K562 (cell line): Measurements from ENCODE around the gene CDK14. TPM values are rescaled to one million over a fixed set of nuclear protein-coding genes. Genes with fewer than 3 reads are reported as not detected.

Experiments
- ATAC-seq: fragments of 200-7000 bp; cut with Tn5 transposase; 3 replicates; pipeline ENCODE4 v1.9.1; 2020; ENCODE audit warnings: moderate library complexity
- BruUV-seq: library from RNA; stranded (reverse); fragments of 400-500 nt; replicated peaks from 2 replicates; lab custom pipeline; 2021; lab: Mats Ljungman, UMichigan
- CTCF ChIA-PET: fragments of 300-600 bp; formaldehyde crosslinking; extraction: SDS; loops from one replicate; lab custom pipeline; 2021; ENCODE audit warnings: low intra/inter-chr PET ratio; lab: Yijun Ruan, JAX
- POLR2A ChIA-PET: fragments of 300-600, 350-650 bp; sonication (Branson Sonifier 250); formaldehyde crosslinking; extraction: SDS; loops from one replicate; lab custom pipeline; 2021; ENCODE audit warnings: antibody characterized with exemption, inconsistent platforms; lab: Yijun Ruan, JAX
- DNase-seq, 4 experiments: peaks; one replicate each; pipeline versions ENCODE4 v3.0.0 to v3.0.0-alpha.2; 2011 to 2018; ENCODE audit warnings: low spot score in 3 of 4, mixed read lengths in 3 of 4; ENCODE audit errors: extremely low read depth in 1 of 4
- FAIRE-seq: peaks from 2 replicates; lab custom pipeline; 2011; peaks lifted over from hg19 to GRCh38; lab: Jason Lieb, UNC
- H2AFZ ChIP-seq: 2 replicates; pipeline ENCODE4 v1.6.0; 2011; ENCODE audit warnings: low read depth, low read length, control low read depth, inconsistent platforms
- H3K27ac ChIP-seq: fragments of 200-600 bp; 3 replicates; pipeline ENCODE4 v1.8.0; 2011; ENCODE audit warnings: low read depth, mild to moderate bottlenecking, control low read depth, inconsistent platforms, low read length, moderate library complexity, mixed read lengths; ENCODE audit errors: extremely low read depth
- H3K27me3 ChIP-seq, 2 experiments: fragments of 300-600 bp in 1 of 2; 2 replicates in 1 of 2; 3 replicates in 1 of 2; pipeline versions ENCODE4 v1.6.0 to v1.8.0; 2011; ENCODE audit warnings: inconsistent platforms in 2 of 2, low read length in 2 of 2, mild to moderate bottlenecking in 1 of 2, mixed read lengths in 1 of 2, moderate library complexity in 1 of 2; ENCODE audit not compliant: control insufficient read depth in 2 of 2, insufficient read depth in 2 of 2
- H3K36me3 ChIP-seq: fragments of 300-600 bp; 3 replicates; pipeline ENCODE4 v1.8.0; 2011; ENCODE audit warnings: mild to moderate bottlenecking, low read length, inconsistent platforms; ENCODE audit not compliant: control insufficient read depth, insufficient read depth
- H3K4me1 ChIP-seq, 2 experiments: fragments of 200-600 bp in 1 of 2; replicated peaks in 1 of 2; 2 replicates in 1 of 2; 3 replicates in 1 of 2; pipeline versions ENCODE4 v1.5.1 to v1.8.0; 2011; ENCODE audit warnings: inconsistent platforms in 2 of 2, low read length in 2 of 2, mild to moderate bottlenecking in 1 of 2, mixed read lengths in 1 of 2, moderate library complexity in 1 of 2; ENCODE audit not compliant: control insufficient read depth in 2 of 2, insufficient read depth in 2 of 2
- H3K4me2 ChIP-seq: 2 replicates; pipeline ENCODE4 v1.6.1; 2011; ENCODE audit warnings: low read length, control low read depth, inconsistent platforms, mixed read lengths; ENCODE audit not compliant: insufficient read depth
- H3K4me3 ChIP-seq: fragments of 200-600 bp; sonication (generic), shearing (Covaris generic); 2 replicates; pipeline ENCODE4 v1.5.1; 2016; ENCODE audit warnings: control low read depth, inconsistent platforms
- H3K79me2 ChIP-seq: fragments of 200-600 bp; 3 replicates; pipeline ENCODE4 v1.8.0; 2011; ENCODE audit warnings: low read length, inconsistent platforms; ENCODE audit not compliant: control insufficient read depth, insufficient read depth
- H3K9ac ChIP-seq, 2 experiments: 2 replicates each; pipeline versions ENCODE4 v1.6.0 to v1.6.1; 2011; ENCODE audit warnings: low read depth in 2 of 2, low read length in 2 of 2, control low read depth in 1 of 2, inconsistent platforms in 1 of 2, mild to moderate bottlenecking in 1 of 2, mixed read lengths in 1 of 2; ENCODE audit not compliant: insufficient read depth in 1 of 2
- H3K9me1 ChIP-seq: one replicate; pipeline ENCODE4 v1.6.0; 2011; ENCODE audit warnings: inconsistent platforms, mild to moderate bottlenecking, low read length, moderate library complexity; ENCODE audit not compliant: control insufficient read depth, insufficient read depth
- H3K9me3 ChIP-seq: replicated peaks from 2 replicates; pipeline ENCODE4 v1.5.1; 2011; ENCODE audit warnings: low read depth, low read length, inconsistent platforms; ENCODE audit not compliant: control insufficient read depth, insufficient read depth
- H4K20me1 ChIP-seq: replicated peaks from 2 replicates; pipeline ENCODE4 v1.6.1; 2011; ENCODE audit warnings: low read length, inconsistent platforms, mixed read lengths; ENCODE audit not compliant: control insufficient read depth, insufficient read depth
- HDAC1 ChIP-seq, 2 experiments: fragments of 450-650 bp; IDR thresholded peaks; 2 replicates each; pipeline ENCODE4 v1.6.1; 2016 to 2017; ENCODE audit warnings: inconsistent platforms in 1 of 2, mild to moderate bottlenecking in 1 of 2, moderate library complexity in 1 of 2
- SAFB ChIP-seq: fragments of 200-400 bp; formaldehyde crosslinking; IDR thresholded peaks from 2 replicates; pipeline ENCODE4 v1.6.1; 2017; ENCODE audit warnings: low read depth, low read length, borderline replicate concordance
- SMARCB1 ChIP-seq: IDR thresholded peaks from 2 replicates; pipeline ENCODE4 v1.6.1; 2011; ENCODE audit warnings: improper control_type of control experiment, low read depth; ENCODE audit not compliant: insufficient read length
- TFE3 ChIP-seq: fragments of 450-650 bp; formaldehyde crosslinking; IDR thresholded peaks from 2 replicates; pipeline ENCODE4 v1.4.0; 2020; ENCODE audit warnings: mild to moderate bottlenecking, mixed read lengths
- USF2 ChIP-seq: sonication (generic); formaldehyde crosslinking; IDR thresholded peaks from 2 replicates; pipeline ENCODE4 v1.5.0; 2020; ENCODE audit warnings: missing genetic modification reagents
- ZNF124 ChIP-seq: sonication (generic); formaldehyde crosslinking; IDR thresholded peaks from 2 replicates; pipeline ENCODE4 v1.8.1; 2022; ENCODE audit warnings: missing genetic modification reagents
- WGBS: fragments of 100-300 bp; shearing (Covaris generic); methylation state at CpG from one replicate; pipeline ENCODE4 v1.1.6; 2016; ENCODE audit warnings: low coverage, mixed read lengths; ENCODE audit not compliant: insufficient coverage; ENCODE audit errors: missing lambda C conversion rate; 5-methylcytosine and 5-hydroxymethylcytosine counted together
- in situ Hi-C: fragments of 300-500 bp; cut with MboI; formaldehyde crosslinking; loops from 4 replicates; pipeline ENCODE4 v1.15.0; 2018; ENCODE audit warnings: inconsistent platforms, mixed read lengths
- intact Hi-C: fragments of 100-400 bp; cut with micrococcal nuclease; formaldehyde crosslinking; loops from 2 replicates; pipeline ENCODE4 v1.14.2; 2022
- polyA plus RNA-seq, 8 experiments: library from polyadenylated mRNA; depleted of rRNA in 4 of 8; stranded (reverse) in 5 of 8; unstranded in 3 of 8; fragments of >200 nt; fragmentation: Nextera tagmentation in 2 of 8; fragmentation: Illumina TruSeq in 1 of 8; extraction: Ambion mirVana in 2 of 8; extraction: Trizol in 1 of 8; gene quantifications; 2 replicates each; pipeline versions ENCODE4 v1.2.1 to v1.2.3, GENCODE V29; 2011 to 2014; ENCODE audit warnings: inconsistent platforms in 1 of 8, missing spikeins in 1 of 8
- total RNA-seq, 7 experiments: library from RNA; depleted of rRNA in 6 of 7; stranded (reverse); fragments of >200 nt in 6 of 7; fragmentation: Illumina TruSeq in 2 of 7; extraction: Trizol in 2 of 7; gene quantifications; 2 replicates each; pipeline versions ENCODE4 v1.2.1 to v1.2.3, GENCODE V29; 2011 to 2021; ENCODE audit warnings: low replicate concordance in 1 of 7

The CDK14 gene
- total and polyA plus RNA-seq, 9 of the 15 experiments (the other 6 are each of a cell fraction or from before 2014, with no cell fraction given), result 0.03 to 0.91 (median 0.16) TPM

GRCh38 chr7:90903841-90904240 lies 307.7 kb downstream of the CDK14 start:
- FAIRE-seq, result no peak
- POLR2A ChIA-PET, result no interaction called here

More at GRCh38 chr7:90903841-90904240, 307.7 kb downstream of the CDK14 start:
- ATAC-seq, result no peak
- Histone ChIP-seq H3K4me2 (no peak overlapping the region), H3K27me3 (no peaks in the 10 kb centered on the region), H3K4me3 (no peak overlapping the region), H3K9ac (no peak overlapping the region), H3K4me1 (no peaks in the 10 kb centered on the region), H3K9me3 (no peaks in the 10 kb centered on the region; the same call in none of the 2 replicates), H3K27ac (no peak overlapping the region), H2AFZ (no peak overlapping the region), H3K9me1 (no peaks in the 10 kb centered on the region), H3K36me3 (no peaks in the 10 kb centered on the region), H3K79me2 (no peaks in the 10 kb centered on the region), H4K20me1 (no peaks in the 10 kb centered on the region)
- no TSS peak for BruUV-seq
- intact Hi-C loops, result no loop called here
- in situ Hi-C loops, result no loop called here
- 0% methylated on average over 3 of the region's 3 CpGs for WGBS
- no peak for TF ChIP-seq SMARCB1
- no peak for TF ChIP-seq HDAC1 (IDR thresholded peaks at IDR 0.05)
- no peak for TF ChIP-seq USF2 (CRISPR knock-in tag)
- no peak for TF ChIP-seq ZNF124
- no peak for TF ChIP-seq TFE3 (CRISPR knock-in tag)
- TF ChIP-seq SAFB, result no peak
- DNase-seq, result no peak
- CTCF ChIA-PET, result no interaction called here
